Activated CD4-positive, alpha-beta T cell treated with anti-CD3 and anti-CD28 coated beads, Interleukin-2, amount 10 ng/mL, durations not matched to agents 24 days and 14 days (primary cell): ENCODE results near the gene ABCA9. TPM values are rescaled to one million over a fixed set of nuclear protein-coding genes. Genes with fewer than 3 reads are reported as not detected.

Source experiments
- DNase-seq: peaks from one replicate; pipeline ENCODE4 v3.0.0; 2022
- H3K27ac Mint-ChIP-seq: one replicate; pipeline ENCODE4 v1.8.0; 2022; ENCODE audit warnings: mild to moderate bottlenecking, mixed read lengths
- H3K27me3 Mint-ChIP-seq: one replicate; pipeline ENCODE4 v1.8.0; 2022; ENCODE audit warnings: mixed read lengths
- H3K36me3 Mint-ChIP-seq: one replicate; pipeline ENCODE4 v1.8.0; 2022; ENCODE audit warnings: low read depth, mild to moderate bottlenecking, mixed read lengths
- H3K4me1 Mint-ChIP-seq: one replicate; pipeline ENCODE4 v1.8.0; 2021; ENCODE audit warnings: mixed read lengths
- H3K4me3 Mint-ChIP-seq: one replicate; pipeline ENCODE4 v1.8.0; 2022; ENCODE audit warnings: mild to moderate bottlenecking, moderate library complexity, mixed read lengths
- H3K9me3 Mint-ChIP-seq: one replicate; pipeline ENCODE4 v1.8.0; 2021; ENCODE audit warnings: mixed read lengths
- intact Hi-C: fragments of 100-400 bp; cut with micrococcal nuclease; formaldehyde crosslinking; loops from one replicate; pipeline ENCODE4 v1.15.1; 2023
- total RNA-seq: library from RNA; stranded (reverse); gene quantifications from 2 replicates; pipeline ENCODE4 v1.2.3, GENCODE V29; 2022

ABCA9 gene, protein sequence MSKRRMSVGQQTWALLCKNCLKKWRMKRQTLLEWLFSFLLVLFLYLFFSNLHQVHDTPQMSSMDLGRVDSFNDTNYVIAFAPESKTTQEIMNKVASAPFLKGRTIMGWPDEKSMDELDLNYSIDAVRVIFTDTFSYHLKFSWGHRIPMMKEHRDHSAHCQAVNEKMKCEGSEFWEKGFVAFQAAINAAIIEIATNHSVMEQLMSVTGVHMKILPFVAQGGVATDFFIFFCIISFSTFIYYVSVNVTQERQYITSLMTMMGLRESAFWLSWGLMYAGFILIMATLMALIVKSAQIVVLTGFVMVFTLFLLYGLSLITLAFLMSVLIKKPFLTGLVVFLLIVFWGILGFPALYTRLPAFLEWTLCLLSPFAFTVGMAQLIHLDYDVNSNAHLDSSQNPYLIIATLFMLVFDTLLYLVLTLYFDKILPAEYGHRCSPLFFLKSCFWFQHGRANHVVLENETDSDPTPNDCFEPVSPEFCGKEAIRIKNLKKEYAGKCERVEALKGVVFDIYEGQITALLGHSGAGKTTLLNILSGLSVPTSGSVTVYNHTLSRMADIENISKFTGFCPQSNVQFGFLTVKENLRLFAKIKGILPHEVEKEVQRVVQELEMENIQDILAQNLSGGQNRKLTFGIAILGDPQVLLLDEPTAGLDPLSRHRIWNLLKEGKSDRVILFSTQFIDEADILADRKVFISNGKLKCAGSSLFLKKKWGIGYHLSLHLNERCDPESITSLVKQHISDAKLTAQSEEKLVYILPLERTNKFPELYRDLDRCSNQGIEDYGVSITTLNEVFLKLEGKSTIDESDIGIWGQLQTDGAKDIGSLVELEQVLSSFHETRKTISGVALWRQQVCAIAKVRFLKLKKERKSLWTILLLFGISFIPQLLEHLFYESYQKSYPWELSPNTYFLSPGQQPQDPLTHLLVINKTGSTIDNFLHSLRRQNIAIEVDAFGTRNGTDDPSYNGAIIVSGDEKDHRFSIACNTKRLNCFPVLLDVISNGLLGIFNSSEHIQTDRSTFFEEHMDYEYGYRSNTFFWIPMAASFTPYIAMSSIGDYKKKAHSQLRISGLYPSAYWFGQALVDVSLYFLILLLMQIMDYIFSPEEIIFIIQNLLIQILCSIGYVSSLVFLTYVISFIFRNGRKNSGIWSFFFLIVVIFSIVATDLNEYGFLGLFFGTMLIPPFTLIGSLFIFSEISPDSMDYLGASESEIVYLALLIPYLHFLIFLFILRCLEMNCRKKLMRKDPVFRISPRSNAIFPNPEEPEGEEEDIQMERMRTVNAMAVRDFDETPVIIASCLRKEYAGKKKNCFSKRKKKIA (N-terminal part only)
- total RNA-seq: 0.07 TPM in 1 of 2 replicates, not detected in the other

DNA sequence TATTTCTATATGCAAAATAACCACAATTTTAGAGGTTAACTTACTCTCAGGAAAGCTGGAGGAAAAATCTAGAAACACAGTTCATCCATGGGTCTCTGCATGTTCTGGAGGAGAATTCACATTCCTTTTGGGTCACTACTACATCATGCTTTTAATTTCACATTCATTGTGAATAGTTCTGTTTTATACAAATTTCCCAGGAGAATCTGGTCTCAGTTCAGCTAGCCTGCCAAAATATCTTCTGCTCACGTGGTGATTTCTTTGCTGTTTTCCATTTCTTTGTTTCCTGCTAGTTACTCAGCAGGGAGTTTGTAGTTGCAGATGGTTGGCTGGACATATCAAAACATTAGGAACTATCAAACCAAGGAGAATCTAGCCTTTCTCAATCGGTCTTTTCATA lies at the start of gene ABCA9:
ABCA9 (minus strand) TSS at position 106 of the 400 bp plus-strand sequence. CDS start 9,801 bp downstream, outside the sequence.
- intact Hi-C loops: no loop called here
- H3K4me1 Mint-ChIP-seq: peaks cover 8% of the 10 kb centered on the region
- H3K36me3 Mint-ChIP-seq: no peaks in the 10 kb centered on the region
- H3K9me3 Mint-ChIP-seq: peaks cover 5% of the 10 kb centered on the region
- H3K27me3 Mint-ChIP-seq: peaks cover 11% of the 10 kb centered on the region
- no peak for DNase-seq
- no peak within 1 kb of the TSS for H3K27ac Mint-ChIP-seq
- no peak within 1 kb of the TSS for H3K4me3 Mint-ChIP-seq

DNA sequence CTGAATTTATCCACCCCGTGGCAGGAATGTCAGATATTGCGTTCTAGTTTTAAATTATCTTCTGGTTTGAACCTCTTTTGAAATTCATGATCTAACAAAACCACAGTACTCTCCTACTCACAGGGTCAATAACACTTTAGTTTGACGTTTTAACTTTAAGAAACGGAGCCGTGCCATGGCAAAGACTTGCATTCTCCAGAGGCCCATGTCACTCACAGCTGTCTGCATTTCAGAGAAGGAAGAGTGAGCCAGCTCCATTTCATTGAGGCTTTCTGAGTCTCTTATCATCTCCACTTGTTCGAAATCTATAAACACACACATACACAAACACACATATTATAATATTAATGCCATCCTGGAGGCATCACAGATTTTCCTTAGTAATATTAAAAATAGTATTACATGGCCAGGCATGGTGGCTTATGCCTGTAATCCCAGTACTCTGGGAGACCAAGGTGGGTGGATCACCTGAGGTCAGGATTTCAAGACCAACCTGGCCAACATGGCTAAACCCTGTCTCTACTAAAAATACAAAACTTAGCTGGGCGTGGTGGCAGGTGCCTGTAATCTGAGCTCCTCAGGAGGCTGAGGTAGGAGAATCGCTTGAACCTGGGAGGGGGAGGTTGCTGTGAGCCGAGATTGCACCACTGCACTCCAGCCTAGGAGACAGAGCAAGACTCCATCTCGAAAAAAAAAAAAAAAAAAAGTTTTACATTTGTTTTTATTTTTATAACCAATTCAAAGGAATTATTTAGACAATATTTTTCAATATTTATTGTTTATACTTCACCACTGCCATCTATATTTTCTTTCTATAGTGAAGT lies 45.4 kb upstream of the ABCA9 start:
- Mint-ChIP-seq H3K27ac (no peak overlapping the region), H3K27me3 (no peaks in the 10 kb centered on the region), H3K4me1 (no peaks in the 10 kb centered on the region), H3K9me3 (no peaks in the 10 kb centered on the region), H3K4me3 (no peak overlapping the region), H3K36me3 (no peaks in the 10 kb centered on the region)
- intact Hi-C loops: no loop called here
- DNase-seq: no peak

DNA sequence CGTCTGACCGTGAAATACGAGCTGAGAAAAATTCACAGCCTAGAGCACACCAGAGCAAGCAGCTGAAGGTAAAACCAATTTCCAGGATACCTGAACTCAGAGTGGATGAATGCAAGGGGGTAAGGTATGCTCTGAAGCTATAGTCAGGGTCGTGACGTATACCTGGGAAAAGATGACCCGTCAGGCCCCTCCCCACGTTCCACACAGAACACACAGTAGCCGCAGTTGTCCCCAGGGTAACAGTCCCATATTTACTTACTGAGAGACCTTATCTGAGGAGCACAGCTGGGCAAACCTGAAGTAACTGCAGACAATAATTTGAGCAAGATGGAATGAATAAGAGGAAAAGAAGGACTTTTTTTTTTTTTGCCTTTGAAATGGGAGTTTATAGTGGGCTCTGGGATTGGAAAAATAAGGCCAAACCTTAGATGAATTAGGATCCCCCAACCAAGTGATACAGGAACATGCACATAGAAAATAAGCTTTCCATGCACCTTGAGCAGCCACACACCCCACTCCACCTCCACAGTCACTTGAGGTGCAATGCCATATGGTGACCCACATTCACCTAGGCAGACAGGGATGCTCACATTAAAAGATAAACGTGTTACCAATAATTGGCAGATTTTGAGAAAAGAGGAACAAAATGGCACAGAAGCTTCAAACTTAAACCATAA lies 43.0 kb upstream of the ABCA9 start:
- DNase-seq: no peak
- Mint-ChIP-seq H3K27me3 (no peaks in the 10 kb centered on the region), H3K9me3 (no peaks in the 10 kb centered on the region), H3K4me1 (no peaks in the 10 kb centered on the region), H3K4me3 (no peak overlapping the region), H3K27ac (no peak overlapping the region), H3K36me3 (no peaks in the 10 kb centered on the region)
- intact Hi-C loops: no loop called here

DNA sequence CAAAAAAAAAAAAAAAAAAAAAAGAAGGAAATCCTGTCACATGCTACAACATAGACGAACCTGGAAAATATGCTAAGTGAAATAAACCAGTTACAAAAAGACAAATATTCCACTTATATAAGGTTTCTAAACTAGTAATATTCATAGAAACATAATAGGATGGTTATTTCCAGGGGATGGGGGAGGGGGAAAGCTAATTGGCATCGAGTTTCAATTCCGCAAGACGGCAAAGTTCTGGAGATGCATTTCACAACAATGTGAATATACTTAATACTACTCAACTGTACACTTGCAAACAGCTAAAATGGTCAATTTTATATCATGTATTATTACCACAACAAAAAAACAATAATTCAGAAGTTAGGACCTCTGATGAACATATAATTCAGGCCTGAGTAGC lies 37.9 kb upstream of the ABCA9 start:
- H3K4me1 Mint-ChIP-seq: no peaks in the 10 kb centered on the region
- H3K27ac Mint-ChIP-seq: no peak overlapping the region
- no peaks in the 10 kb centered on the region for H3K9me3 Mint-ChIP-seq
- peaks cover 7% of the 10 kb centered on the region for H3K27me3 Mint-ChIP-seq
- DNase-seq: no peak
- H3K36me3 Mint-ChIP-seq: no peaks in the 10 kb centered on the region
- intact Hi-C loops: no loop called here
- no peak overlapping the region for H3K4me3 Mint-ChIP-seq

DNA sequence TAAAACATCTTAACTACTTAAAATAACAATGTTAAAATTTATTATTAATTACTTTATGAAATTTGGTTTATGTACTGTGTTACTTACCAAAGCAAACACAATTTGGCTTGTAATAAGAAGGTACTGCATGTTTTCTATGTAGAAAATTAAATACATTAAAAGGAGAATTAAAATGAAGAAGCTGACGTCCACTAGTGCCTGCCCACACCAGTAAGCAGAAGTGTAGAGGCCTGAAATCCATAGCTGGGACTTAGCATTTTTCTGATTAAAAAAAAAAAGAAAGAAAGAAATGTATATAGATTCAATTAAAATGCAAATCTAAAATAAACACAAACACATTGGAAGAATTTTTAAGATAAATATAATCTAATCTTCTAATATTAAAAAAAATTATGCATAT lies 35.8 kb upstream of the ABCA9 start:
- DNase-seq: no peak
- Mint-ChIP-seq H3K4me3 (no peak overlapping the region), H3K4me1 (peaks cover 4% of the 10 kb centered on the region), H3K36me3 (no peaks in the 10 kb centered on the region), H3K27me3 (peaks cover 13% of the 10 kb centered on the region), H3K27ac (no peak overlapping the region), H3K9me3 (no peaks in the 10 kb centered on the region)
- intact Hi-C loops: no loop called here

DNA sequence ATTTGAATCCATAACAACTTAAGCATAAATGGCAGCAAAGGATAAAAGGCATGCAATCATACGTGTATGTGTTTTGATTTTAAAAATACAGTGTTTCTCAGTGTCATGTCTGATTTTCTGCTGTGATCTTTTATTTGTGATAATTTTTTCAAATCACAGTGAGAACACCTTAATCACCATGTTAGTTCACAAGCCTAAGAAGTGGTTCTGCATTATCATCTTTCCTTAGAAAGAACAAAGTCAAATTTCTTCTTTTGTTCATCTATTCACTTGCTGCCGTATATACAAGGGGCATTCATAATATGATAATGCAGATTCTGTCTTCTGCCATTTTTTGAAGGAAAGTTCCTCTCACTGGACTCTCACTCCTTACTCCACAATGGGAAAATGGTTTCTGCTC lies 33.3 kb upstream of the ABCA9 start:
- intact Hi-C loops: no loop called here
- no peak overlapping the region for H3K27ac Mint-ChIP-seq
- peaks cover under 1% of the 10 kb centered on the region for H3K9me3 Mint-ChIP-seq
- no peak overlapping the region for H3K4me3 Mint-ChIP-seq
- H3K4me1 Mint-ChIP-seq: peaks cover 4% of the 10 kb centered on the region
- no peak for DNase-seq
- H3K36me3 Mint-ChIP-seq: no peaks in the 10 kb centered on the region
- H3K27me3 Mint-ChIP-seq: peaks cover 15% of the 10 kb centered on the region

DNA sequence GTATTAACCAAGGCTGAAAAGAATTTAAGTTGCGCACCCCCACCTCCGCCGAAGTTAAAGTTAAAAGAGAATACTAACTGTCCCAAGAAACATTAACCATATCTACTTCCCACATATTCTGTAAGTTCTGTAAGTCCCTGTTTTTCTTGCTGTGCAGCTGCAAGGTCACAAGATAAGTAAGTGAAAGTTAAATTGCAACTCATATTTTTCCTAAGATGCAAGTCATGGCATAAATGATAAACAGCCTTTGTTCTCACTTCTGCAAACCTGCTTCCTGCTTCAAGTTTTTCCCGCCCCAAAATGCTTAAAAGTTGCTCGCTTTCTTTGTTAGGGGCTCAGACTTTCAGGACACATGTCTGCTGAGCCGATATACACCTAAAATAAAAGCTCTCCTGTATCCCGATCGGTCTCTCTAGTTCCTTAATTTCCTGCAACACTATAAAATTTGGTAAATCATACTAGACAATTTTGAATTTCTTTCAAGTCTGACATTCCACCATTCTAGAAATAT lies 32.6 kb upstream of the ABCA9 start:
- intact Hi-C loops: no loop called here
- Mint-ChIP-seq H3K4me1 (peaks cover 4% of the 10 kb centered on the region), H3K9me3 (peaks cover 6% of the 10 kb centered on the region), H3K27me3 (peaks cover 15% of the 10 kb centered on the region), H3K27ac (no peak overlapping the region), H3K4me3 (no peak overlapping the region), H3K36me3 (no peaks in the 10 kb centered on the region)
- DNase-seq: no peak

DNA sequence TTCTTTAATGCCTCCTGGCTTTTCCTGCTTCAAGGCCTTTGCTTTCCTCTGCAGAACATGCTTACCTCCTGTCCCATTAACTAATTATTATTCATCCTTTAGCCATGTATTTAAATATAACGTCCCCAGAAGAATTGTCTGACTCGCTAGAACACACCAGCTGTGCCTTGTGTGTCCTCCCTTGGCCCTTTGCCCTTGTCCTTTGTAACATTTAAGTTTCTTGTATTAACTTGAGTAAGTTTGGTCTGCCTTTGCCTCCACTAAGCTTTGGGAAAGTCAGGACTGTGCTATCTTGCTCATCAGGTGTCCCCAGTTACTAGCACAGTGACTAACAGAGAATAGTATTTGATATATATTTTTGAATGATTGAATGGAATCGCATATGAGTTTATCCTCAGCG lies 29.6 kb upstream of the ABCA9 start:
- H3K36me3 Mint-ChIP-seq: no peaks in the 10 kb centered on the region
- H3K27ac Mint-ChIP-seq: no peak overlapping the region
- no peak overlapping the region for H3K4me3 Mint-ChIP-seq
- intact Hi-C loops: no loop called here
- DNase-seq: no peak
- H3K27me3 Mint-ChIP-seq: peaks cover 15% of the 10 kb centered on the region
- H3K4me1 Mint-ChIP-seq: peaks cover 4% of the 10 kb centered on the region
- H3K9me3 Mint-ChIP-seq: peaks cover 6% of the 10 kb centered on the region

DNA sequence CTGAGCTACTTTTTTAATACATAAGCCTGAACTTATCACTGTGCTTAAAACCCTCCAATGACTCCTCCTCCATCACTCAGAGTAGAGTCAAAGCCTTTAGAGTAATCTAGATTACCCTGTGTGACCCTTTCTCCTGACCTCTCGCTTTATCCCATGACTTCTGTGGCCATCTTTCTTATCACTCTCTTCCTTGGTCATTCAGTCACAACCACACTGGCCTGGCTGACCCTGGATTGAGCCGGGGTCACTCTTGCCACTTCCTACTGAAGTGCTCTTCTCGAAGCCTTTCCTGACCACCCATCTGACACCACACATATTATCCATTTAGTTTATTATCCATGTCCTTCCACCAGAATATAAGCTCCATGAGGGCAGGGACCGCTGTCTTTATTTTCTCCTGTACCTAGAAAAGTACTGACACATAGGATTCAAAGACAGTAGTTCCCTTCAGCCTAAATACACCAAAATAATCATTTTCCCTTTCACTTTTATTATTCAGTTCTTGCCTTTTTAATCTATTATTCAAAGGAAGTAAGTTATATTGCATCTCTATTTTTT lies 28.0 kb upstream of the ABCA9 start:
- intact Hi-C loops: no loop called here
- Mint-ChIP-seq H3K4me1 (peaks cover 4% of the 10 kb centered on the region), H3K36me3 (no peaks in the 10 kb centered on the region), H3K27me3 (peaks cover 8% of the 10 kb centered on the region), H3K9me3 (peaks cover 6% of the 10 kb centered on the region), H3K27ac (no peak overlapping the region), H3K4me3 (no peak overlapping the region)
- DNase-seq: no peak

DNA sequence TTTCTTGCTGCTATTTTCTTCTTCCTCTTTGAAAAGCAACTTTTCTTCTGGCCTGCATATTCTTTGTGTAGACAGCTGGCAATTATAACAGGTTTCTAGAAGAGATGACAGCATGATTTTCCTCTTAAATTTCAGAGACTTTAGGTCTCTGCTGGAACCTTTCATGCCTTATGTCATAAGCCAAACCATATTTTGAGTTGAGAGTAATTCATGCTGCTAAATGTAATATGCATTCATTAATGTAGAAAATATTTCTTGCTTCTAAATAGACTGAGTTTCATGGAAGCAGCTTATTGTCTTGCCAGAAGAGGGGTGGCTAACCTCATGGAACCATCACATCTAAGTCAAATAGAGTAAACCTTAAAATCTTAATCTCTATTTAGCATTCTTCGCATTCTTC lies 25.9 kb upstream of the ABCA9 start:
- Mint-ChIP-seq H3K27ac (no peak overlapping the region), H3K36me3 (no peaks in the 10 kb centered on the region), H3K4me1 (no peaks in the 10 kb centered on the region), H3K4me3 (no peak overlapping the region), H3K9me3 (peaks cover 6% of the 10 kb centered on the region), H3K27me3 (peaks cover 2% of the 10 kb centered on the region)
- DNase-seq: no peak
- intact Hi-C loops: no loop called here

DNA sequence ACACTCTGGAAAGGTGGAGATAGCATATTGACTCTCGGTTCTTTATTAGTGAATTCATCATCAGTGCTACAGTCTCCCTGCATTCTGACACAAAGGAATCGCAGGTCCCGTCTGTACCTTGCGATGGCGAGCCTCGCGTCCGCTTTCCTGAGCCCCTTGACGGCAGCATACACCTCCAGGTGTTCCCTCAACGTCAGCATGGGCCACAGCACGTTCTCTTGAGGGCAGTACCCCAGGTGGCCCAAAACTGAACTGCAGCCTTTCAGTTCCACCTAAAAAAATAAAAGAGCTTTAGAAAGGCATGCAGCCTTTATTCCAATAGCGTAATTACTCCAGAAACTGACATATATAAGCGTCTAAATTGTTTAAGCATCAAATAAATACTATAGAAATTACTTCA lies 24.2 kb upstream of the ABCA9 start:
- H3K4me3 Mint-ChIP-seq: no peak overlapping the region
- no peaks in the 10 kb centered on the region for H3K27me3 Mint-ChIP-seq
- peaks cover 6% of the 10 kb centered on the region for H3K9me3 Mint-ChIP-seq
- no peaks in the 10 kb centered on the region for H3K4me1 Mint-ChIP-seq
- H3K36me3 Mint-ChIP-seq: no peaks in the 10 kb centered on the region
- H3K27ac Mint-ChIP-seq: no peak overlapping the region
- no peak for DNase-seq
- intact Hi-C loops: no loop called here

DNA sequence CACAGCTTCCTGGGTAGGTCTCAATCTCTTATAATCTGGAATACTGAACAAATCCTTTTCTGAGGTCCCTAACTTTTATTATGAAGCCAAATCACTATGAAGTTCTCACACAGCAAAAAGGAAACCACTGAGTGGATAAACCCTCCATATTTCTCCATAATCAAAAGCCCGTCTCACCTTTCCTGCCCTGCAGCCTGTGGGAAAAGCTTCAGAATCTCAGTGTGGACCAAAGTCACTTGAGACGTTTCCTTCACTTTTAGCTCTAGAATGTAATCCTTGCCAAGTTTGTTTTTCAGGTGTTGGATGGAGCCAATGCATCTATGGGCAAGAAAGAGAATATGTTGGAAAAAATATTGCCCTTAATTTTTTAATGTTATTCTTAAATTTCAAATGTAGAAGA lies 22.0 kb upstream of the ABCA9 start:
- Mint-ChIP-seq H3K36me3 (no peaks in the 10 kb centered on the region), H3K4me1 (no peaks in the 10 kb centered on the region), H3K27me3 (no peaks in the 10 kb centered on the region), H3K9me3 (no peaks in the 10 kb centered on the region), H3K4me3 (no peak overlapping the region), H3K27ac (no peak overlapping the region)
- intact Hi-C loops: no loop called here
- DNase-seq: no peak
